GM19468 (cell line): ENCODE measurements around the gene CELF6.

ENCODE experiments used
- ATAC-seq: cut with Tn5 transposase; IDR thresholded peaks from one replicate; pipeline ENCODE4 v1.9.1; 2021; ENCODE audit warnings: mild to moderate bottlenecking, moderate library complexity, moderate number of reproducible peaks; ENCODE audit not compliant: unreplicated experiment; ENCODE audit errors: extremely low read depth

Gene CELF6

DNA sequence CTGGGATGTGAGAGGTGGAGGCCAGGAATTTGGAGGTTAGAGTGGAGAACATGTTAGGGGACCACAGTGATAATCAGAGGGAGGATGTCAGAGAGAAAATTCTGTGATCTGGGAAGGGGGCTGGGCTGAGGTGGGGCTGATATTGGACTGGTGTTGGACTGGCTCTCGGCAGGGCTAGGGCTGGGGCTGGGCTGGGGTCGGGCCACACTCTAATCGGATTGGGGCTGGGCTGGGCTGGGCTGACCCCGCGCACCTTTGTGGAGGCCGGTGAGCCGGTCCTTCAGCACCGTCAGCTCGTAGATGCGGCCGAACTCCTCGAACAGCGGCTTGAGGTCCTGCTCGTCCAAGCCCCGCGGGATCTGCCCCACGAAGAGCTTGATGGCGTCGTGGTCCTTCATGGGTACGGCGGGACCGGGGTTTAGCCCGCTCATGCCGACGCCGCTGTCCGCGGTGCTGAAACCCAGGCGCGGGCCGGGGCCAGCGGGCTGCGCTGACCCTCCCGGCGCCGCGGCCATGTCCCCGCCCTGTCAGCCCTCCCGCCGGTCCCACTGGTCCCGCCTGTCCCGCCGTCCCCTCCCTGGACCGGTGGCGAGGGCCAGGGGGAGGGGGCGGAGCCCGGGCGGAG, 485 bp downstream of the CELF6 start:
- ATAC-seq, result no peak

DNA sequence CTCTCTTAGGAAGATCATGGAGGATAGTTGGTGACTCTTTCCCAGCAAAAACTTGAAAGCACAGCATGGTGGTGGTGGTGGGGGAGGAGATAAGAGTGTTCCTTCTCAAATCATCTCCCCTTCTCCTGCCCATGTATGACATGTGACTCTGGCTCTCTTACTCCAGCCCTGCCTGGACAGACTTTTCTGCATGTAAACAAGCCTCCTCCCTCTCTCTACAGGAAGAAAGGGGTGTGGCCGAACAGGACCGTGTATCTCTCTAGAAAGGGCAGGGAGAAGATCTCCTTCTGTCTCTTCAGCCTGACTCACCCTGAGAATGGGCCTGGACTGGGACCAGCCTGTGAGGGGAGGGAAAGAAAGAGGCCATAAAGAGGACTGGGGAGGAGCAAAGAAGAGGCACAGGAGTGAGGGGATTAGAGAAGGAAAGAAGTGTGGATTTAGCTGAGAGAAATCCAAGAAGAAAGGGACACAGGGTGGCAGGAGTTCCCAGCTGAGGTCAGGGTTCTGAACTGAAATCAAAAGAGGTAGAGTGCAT, 1.5 kb downstream of the CELF6 start:
- ATAC-seq, result no peak

DNA sequence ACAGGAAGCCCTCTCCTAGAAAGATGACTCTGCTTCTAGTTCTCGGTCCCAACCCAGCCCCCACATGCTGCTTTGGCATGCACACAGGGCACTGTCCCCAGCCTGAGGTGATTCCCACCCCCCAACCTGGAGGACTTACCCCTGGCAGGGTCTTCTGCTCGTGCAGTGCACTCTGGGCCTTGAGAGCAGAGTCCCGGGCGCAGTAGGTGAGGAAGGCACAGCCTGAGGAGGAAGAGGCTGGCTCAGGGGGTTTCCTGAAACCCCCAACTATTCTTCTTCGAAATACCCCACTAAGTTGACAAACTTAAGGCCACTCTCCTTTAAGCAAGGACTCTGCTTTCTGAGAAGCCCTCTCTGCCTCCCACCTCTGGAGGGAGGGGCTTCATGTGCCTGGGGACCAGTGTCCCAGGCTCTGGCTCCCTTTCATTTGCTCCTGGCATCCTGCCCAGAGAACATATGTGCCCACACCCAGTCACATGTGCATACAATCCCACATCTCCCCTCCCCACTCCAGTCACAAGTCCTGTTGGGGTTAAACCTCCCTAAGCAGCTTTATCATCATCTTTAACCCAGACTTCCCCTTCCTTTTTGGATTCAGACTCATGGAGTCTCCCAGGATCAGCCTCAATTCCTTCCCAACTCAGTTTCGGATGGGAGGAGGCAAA, 4.1 kb downstream of the CELF6 start:
- ATAC-seq, result no peak

DNA sequence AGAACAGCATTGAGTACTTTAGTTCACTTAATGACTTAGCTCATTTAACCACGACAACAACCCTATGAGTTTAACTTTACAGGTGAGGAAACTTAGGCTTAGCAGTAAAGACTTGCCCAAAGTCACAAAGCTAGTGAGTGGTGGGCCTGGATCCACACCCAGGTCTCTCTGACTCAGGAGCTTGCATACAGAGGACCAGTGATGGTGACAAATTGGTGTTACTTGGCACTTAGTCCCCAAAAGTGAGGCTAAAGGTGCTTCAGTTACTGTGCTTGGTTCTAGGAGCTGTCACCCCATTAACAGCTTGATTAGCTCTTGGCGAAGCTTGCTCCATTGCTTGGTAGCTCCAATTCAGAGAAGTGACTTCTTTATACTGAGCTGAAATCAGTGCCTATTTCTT, 6.1 kb downstream of the CELF6 start:
- no peak for ATAC-seq

DNA sequence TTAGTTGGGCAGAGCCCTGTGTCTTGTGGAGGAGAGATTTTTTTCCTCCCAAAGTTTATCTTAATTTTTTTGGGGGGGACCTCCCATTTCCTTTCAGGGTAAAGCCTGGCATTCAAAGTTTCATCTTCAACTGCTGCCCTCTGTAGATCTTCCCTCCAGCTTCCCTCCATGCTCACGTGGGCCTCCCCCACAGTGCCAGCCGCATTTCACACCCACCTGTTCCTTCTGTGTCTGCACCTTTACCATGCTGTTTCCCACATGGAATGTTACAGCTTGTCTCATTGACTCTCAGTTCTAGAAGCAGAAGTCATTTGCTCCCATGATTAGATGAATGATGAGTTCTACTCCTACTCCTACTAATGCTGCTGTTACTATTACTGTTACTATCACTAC, 6.5 kb downstream of the CELF6 start:
- ATAC-seq, result no peak

DNA sequence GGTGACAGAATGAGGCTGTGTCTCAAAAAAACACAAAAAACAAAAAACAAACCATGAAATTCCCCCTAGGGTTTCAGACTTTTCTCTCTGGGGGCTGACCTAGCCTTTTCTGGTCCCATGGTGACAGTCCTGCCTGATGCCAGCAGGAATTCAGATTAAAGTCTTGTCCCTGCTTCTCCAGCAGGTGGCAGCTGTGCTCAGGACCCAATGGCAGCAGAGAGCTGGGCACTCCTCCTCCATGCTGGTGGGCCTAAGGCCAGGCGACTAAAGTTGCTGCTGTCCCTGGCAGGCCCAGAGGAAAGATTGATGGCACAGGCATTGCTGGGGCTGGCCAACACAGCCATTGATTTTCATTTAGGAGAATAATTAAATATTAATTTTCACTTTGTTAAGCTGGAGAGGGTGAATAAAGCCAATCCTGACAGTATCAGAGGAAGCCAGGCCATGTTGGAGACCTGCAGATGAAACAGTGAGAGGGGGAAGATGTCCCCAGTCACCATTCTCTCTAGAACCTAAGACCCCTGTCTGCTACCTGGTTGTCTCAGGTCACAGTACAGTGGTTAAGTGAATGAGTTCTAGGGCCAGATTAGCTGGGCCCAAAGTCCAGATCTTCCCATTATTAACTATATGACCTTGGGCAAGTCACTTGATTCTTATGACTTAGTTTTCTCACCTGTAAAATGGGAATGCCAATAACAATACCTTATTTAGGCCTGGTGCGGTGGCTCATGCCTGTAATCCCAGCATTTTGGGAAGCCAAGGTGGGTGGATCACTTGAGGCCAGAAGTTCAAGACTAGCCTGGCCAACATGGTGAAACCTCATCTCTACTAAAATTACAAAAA, 7.1 kb downstream of the CELF6 start:
- no peak for ATAC-seq

GRCh38 chr15:72307026-72307425, 12.9 kb downstream of the CELF6 start:
- ATAC-seq, result no peak

DNA sequence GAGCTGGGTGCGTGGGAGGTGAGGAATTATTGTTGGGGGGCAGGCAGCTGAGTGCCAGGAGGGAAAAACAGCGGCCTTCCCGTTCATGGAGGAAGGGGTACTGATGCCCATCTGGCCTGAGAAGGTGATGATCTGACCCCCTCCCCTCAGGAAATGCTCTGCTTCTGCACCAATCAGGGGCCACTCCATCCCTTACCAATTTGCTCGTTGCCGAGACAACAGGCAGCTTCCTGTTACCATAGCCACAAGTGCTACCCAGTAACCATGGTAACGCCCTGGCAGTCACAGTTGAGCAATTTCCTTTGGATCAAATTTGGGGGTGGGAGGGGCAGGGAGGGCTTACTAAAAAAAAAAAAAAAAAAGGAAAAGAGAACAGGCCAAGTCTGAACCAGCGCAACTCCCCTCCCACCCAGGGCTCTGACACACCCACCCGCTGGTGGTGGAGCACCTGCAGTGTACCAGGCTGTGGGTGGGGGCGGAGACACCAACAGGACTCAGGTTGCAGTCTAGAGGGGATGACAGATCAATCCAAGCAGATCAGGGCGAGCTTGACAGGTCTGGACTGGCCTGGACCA, 13.7 kb downstream of the CELF6 start:
- ATAC-seq, result no peak

GRCh38 chr15:72304596-72304995, 15.4 kb downstream of the CELF6 start:
- no peak for ATAC-seq

DNA sequence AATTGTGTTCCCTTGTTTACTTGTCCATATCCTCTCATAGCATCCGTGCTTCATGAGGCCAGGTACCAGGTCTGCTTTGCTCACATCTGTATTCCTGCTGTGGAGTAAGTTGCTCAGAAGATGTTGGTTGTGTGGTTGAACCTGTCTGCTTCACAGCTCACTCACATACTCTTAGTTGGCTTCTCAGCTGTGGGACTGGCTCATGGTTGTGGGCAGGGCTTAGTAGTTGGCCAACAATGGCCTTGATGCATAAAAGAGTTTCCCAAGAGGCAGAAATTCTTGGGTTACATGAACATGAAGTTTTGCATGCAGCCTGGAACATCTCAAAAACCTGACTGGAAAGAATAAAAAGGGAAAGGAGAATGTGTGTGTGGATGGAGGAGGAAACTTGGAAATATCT, 17.0 kb downstream of the CELF6 start:
- ATAC-seq, result no peak

DNA sequence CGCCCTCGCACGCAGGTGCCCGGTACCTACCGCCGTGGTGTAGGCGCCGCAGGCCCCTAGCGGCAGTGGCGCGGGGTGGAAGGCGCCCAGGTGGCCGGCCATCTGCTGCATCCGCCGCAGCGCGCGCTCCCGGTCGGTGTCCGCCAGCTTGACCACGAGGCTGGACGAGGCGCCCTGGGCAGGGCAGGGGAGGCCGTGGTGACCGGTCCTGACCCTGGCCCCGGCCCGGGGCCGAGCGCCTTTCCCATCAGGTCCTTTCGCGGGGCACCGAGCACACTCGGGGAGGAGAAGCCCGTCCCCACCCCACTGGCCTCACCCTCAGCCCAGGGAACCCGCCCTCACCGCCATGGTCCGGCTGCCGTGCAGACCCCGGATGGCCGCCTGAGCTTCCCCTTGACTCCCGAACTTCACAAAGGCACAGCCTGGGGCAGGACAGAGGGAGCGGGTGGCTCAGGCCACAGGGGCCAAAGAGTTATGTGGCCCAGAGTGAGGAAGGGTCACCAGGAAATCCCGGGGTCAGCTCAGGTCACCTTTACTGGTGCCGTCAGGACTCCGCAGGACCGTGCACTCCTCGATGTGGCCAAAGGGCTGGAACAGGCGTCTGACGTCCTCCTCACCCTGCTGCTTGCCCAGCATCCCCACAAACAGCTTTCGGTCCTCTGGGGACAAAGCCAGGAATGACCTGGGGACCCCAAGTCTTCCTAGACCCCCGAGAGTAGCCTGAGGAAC, 30.2 kb downstream of the CELF6 start:
- ATAC-seq, result no peak

DNA sequence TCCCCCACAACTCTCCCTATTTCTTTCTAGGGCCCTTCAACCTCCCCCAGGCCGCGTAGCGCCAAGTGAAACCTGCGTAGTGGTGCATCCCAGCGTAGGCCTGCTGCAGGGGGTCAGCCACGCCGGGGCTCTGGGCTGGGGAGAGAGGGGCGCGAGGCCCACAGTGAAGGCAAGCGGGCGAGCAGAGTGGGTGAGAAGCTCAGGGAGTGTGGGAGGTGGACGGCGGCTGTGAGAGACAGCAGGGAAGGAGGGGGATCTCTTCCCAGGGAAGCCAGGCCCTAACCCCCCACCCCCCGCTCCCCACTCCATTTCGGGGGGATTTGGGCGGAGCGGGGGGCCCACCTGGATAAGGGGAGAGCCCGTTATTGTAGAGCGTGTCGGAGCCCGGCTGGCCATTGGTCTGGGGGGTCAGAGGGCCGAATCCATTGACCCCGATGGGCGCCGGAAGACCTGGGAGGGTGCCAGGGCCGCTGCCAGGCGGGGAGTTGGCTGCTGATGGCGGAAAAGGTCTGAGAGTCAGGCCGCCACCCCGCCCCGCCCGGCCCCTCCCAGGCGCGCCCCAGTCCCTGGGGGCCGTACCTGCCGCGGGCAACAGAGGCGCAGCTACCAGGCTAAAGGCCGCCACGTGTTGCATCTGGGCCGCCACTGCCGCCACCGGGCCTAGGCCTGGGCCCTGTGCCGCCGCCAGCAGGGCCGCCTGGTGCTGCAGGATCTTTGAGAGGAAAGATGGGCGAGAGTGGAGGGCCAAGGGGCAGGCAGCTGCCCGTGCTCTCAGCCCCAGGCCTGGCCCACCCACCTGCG, 31.0 kb downstream of the CELF6 start:
- no peak for ATAC-seq

DNA sequence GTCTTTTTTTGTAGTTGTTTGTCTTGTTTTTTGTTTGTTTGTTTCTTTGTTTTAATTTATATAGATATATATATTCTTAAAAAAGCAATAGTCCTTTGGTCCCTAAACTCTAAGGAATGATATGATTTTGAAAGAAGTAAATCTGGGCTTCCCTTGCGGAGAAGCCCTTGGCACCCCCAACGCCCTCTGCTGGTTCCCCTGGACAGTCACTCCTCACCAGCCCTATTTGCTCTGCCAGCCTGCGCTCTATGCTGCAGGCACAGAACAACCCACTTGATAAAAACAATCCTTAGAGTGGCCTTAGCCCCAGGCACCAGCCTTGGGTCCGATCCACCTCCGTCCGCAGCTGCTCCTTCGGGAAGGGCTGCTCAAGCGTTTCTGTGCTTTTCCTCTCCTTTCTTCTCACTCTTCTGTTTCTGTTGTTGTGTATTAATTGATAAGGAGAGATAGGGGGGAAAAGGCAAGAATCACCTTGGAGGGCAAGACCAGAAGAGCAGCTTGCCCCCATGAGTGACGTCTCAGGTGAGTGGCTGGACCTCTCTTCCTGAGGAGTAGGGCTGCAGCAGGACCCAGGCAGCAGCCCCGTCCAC, 33.9 kb downstream of the CELF6 start:
- no peak for ATAC-seq

DNA sequence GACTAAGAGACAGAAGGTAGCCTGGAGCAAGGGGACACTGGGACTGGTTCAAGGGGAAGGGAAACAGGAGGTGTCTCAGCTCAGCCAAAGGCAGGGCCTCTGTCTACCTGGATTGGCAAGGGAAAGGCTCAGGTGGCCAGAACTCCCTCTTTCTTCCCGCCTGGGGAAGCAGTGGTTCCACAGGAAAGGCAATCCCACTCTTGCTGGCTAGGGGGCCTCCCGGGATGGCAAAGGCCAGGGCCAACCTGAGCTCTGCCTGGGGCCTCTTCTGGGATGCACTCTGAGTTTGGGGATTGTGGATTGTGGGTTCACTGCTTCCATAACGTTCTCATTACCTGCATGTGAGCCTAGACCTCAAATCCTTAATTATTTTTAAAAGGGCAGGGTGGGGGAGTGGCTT, 34.6 kb downstream of the CELF6 start:
- ATAC-seq, result no peak

DNA sequence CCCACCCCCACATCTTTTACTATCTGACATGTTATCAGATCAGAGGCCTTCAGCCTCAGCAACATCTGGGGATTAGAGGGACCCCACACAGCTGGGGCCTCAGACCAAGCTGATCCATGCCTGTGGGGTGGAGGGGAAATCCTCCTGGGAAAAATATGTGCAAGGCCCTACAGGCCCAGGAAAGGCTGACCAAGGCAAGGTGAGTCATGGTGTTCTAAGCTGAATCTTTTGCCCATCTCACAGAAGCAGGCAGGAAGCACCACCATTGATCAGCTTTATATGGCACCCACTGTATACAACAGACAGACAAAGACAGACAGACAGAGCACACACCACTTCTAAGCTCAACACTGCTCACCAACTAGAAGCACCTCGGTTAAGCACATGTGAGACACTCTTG, 35.2 kb downstream of the CELF6 start:
- ATAC-seq, result no peak

- no peak for ATAC-seq
Observed at GRCh38 chr15:72281713-72282112, 38.2 kb downstream of the CELF6 start.

DNA sequence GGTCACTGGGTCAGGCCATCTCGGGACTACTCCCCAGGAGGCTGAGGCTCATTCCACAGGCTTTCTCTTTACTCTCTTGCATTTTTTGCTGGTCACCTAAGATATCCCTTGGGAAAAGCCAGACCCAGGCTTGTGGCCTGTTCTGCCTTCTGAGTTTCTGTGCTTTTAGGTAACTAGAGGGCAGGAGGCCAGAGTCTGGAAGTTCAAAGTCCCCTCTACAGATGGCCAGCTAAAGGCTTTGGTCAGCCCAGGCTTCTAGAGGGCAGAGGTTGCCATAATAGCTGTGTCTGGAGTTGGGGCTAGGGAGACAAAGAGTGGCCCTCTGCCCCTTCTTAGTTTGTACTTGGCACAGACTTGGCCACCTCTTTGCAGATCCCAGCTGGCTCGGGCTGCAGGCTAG, 39.2 kb downstream of the CELF6 start:
- no peak for ATAC-seq

- ATAC-seq, result no peak
Observed at GRCh38 chr15:72278737-72279136, 41.2 kb downstream of the CELF6 start.

DNA sequence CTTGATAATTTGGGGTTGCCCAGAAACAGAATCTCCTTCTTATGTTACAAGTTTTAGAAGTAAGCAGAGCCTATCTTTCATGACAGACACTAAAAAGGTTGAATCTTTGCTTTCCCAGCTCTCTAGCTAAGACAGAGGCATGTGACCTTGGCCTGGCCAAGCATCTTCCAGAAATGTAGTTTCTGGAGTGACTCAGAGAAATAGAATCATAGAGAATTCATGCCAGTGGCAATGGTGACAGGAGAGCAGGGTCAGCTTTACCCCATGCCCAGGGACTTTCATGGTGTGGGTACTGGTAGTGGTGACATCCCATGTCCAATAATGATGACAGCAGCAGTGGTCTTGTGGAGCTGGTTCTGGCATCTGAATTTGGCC, 43.6 kb downstream of the CELF6 start:
- no peak for ATAC-seq
